Measurements from ENCODE around the gene TAF11L14.

TAF11L14 gene

GRCh38 chr5:17680737-17681136 is 46.5 kb downstream of the TAF11L14 start:
- FAIRE-seq: no peak

Measured in TTC549 (cell line).